Measurements from ENCODE around the gene NEK6.
A peak's percentile ranks its signal among the peaks of the same experiment; 100 is the strongest.

Gene NEK6

DNA sequence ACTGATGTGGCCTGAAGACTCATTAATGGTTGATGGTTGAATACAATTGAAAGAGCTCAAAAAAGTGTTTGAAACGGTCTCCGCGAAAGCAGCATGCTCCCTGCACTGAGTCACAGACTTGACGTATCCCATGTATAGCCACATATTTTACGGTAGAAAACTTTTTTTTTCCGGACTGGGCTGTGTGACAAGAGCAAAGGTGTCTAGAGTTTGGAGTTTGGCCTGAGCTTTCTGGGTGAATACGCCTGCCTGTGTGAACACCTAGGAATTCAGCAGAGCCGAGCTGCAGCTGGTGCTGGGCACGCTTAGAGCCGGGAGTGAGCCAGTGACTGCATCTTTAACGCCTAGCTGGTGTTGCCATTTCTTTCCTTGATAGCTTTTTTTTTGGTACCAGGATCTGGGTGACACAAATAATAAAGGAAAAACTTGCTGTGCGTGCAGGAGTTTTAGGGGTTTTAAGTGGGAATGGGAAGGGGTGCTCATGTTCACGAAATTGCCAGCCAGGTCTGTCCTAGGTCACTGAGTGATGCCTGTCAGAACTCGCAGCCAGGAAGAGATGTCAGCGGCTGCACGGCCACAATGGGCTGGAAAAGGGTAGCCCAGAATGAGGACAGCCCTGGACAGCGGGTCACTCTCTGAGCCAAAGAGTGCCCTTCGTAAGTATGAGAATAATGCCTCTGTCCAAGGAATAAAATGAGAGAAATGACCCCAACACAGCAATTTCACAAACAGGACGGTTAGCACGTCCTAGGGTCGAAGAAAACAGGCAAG is 105.8 kb downstream of the NEK6 start:
- 93 to 95% methylated on average over 21 of the region's 21 CpGs for WGBS, 2 experiments
- H3K9me3 ChIP-seq (ENCODE audit: control insufficient read depth, low read length) = no peaks in the 10 kb centered on the region
- H3K27ac ChIP-seq (ENCODE audit: insufficient read depth, low read depth, low read length, poor library complexity, severe bottlenecking) = no peak overlapping the region
- H3K36me3 ChIP-seq (ENCODE audit: control insufficient read depth, insufficient read depth, low read length) = no peaks in the 10 kb centered on the region
- no peak overlapping the region for H3K4me3 ChIP-seq (ENCODE audit: insufficient read depth, low read depth, low read length)
- no peaks in the 10 kb centered on the region for H3K27me3 ChIP-seq (ENCODE audit: control insufficient read depth, insufficient read depth, low read length, poor library complexity, severe bottlenecking)
- no peaks in the 10 kb centered on the region for H3K4me1 ChIP-seq (ENCODE audit: control insufficient read depth, insufficient read depth, low read length)

DNA sequence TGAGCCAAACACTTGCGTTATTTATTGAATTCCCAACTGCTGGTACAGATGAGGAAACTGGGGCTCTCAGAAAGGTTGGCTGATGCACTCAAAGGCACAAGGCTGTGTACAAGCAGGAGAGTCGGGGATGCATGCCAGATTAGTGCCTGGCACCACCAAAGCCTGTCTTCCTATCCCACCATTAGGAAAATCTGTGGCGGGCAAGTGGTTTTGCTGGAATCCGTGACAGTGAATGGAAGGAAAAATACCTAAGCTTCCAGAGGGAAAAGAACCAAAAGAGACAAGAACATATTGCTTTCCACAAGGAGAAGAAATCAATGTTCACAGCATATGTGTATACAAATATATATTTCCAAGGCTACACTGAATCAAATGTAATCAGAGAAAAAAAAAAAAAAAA is 106.4 kb downstream of the NEK6 start:
- no peak overlapping the region for H3K4me3 ChIP-seq (ENCODE audit: insufficient read depth, low read depth, low read length)
- 87 to 99% methylated on average over 4 of the region's 4 CpGs for WGBS, 2 experiments
- H3K27ac ChIP-seq (ENCODE audit: insufficient read depth, low read depth, low read length, poor library complexity, severe bottlenecking) = no peak overlapping the region
- H3K4me1 ChIP-seq (ENCODE audit: control insufficient read depth, insufficient read depth, low read length) = no peaks in the 10 kb centered on the region
- H3K36me3 ChIP-seq (ENCODE audit: control insufficient read depth, insufficient read depth, low read length) = no peaks in the 10 kb centered on the region
- H3K9me3 ChIP-seq (ENCODE audit: control insufficient read depth, low read length) = no peaks in the 10 kb centered on the region
- H3K27me3 ChIP-seq (ENCODE audit: control insufficient read depth, insufficient read depth, low read length, poor library complexity, severe bottlenecking) = no peaks in the 10 kb centered on the region

DNA sequence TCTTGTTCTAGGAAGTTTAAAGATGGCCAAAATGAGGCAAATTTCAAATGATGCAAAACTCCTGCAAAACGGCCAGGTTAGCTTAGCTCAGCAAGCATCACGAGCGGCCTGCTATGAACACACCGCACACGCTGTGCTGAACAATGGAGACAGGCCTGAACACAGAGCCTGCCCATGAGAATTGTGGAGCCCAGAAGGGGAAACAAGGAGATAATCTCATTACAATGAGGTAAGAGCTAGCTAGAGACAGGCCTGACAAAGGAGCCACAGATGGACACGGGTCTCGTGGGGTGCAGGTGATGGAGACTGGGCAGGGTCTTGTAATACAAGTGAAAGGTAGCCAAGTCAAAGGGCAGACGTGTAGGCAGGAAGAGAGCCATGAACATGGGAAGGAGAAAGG is 107.3 kb downstream of the NEK6 start:
- Histone ChIP-seq H3K27me3 (ENCODE audit: control insufficient read depth, insufficient read depth, low read length, poor library complexity, severe bottlenecking) (no peaks in the 10 kb centered on the region), H3K9me3 (ENCODE audit: control insufficient read depth, low read length) (no peaks in the 10 kb centered on the region), H3K36me3 (ENCODE audit: control insufficient read depth, insufficient read depth, low read length) (no peaks in the 10 kb centered on the region), H3K27ac (ENCODE audit: insufficient read depth, low read depth, low read length, poor library complexity, severe bottlenecking) (peak overlapping the region; percentile 11), H3K4me3 (ENCODE audit: insufficient read depth, low read depth, low read length) (no peak overlapping the region), H3K4me1 (ENCODE audit: control insufficient read depth, insufficient read depth, low read length) (no peaks in the 10 kb centered on the region)
- 84 to 85% methylated on average over 8 of the region's 8 CpGs for WGBS, 2 experiments

DNA sequence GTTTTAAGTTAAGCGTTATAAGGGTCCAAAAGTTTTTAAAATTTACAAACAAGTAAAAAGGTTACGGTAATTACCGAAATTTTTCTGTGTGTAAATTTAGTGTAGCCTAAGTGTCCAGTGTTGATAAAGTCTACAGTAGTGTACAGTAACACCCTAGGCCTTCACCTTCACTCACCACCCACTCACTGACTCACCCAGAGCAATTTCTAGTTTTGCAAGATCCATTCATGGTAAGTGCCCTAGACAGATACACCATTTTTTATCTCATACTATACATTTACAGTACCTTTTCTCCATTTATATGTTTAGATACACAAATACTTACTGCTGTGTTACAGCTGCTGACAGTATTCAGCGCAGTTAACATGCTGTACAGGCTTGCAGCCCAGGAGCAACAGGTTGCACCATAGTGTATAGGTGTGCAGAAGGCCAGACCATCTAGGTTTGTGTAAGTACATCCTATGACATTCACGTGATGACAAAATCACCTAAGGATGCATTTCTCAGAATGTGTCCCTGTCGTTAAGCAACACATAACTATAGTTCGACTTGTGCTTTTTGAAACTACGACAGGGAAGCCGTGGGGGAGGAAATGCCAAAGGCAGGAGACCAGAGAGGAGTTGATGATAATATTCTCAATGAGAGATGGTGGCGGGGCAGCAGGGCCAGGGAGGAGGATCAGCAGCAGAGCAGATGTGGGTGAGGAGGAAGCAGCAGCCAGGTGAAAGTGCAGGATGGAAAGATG is 108.9 kb downstream of the NEK6 start:
- 96 to 97% methylated on average over 10 of the region's 10 CpGs for WGBS, 2 experiments
- no peaks in the 10 kb centered on the region for H3K9me3 ChIP-seq (ENCODE audit: control insufficient read depth, low read length)
- H3K36me3 ChIP-seq (ENCODE audit: control insufficient read depth, insufficient read depth, low read length) = no peaks in the 10 kb centered on the region
- no peak overlapping the region for H3K27ac ChIP-seq (ENCODE audit: insufficient read depth, low read depth, low read length, poor library complexity, severe bottlenecking)
- H3K27me3 ChIP-seq (ENCODE audit: control insufficient read depth, insufficient read depth, low read length, poor library complexity, severe bottlenecking) = no peaks in the 10 kb centered on the region
- H3K4me3 ChIP-seq (ENCODE audit: insufficient read depth, low read depth, low read length) = no peak overlapping the region
- H3K4me1 ChIP-seq (ENCODE audit: control insufficient read depth, insufficient read depth, low read length) = no peaks in the 10 kb centered on the region

DNA sequence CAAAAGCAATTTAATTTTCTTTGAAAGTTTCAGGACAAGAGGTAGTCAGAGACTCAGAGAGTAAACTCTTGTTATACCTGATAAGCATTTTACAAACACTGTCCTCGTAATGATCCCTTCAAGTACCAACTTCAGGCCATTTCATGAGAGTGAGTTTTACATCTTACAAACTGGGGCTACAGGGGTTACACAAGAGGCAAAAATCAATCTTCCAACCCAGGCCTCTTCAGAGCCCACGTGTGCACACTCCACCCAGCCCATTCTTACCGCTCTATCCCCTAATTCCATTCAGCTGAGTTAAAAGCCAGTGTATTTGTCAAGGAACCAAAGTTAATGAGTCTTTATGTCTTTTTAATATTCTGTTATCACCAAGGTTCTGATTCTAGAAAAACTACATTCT is 110.9 kb downstream of the NEK6 start:
- WGBS, 2 experiments = 85 to 88% methylated on average over 2 to 3 of the region's 3 CpGs
- H3K36me3 ChIP-seq (ENCODE audit: control insufficient read depth, insufficient read depth, low read length) = no peaks in the 10 kb centered on the region
- no peaks in the 10 kb centered on the region for H3K4me1 ChIP-seq (ENCODE audit: control insufficient read depth, insufficient read depth, low read length)
- no peak overlapping the region for H3K4me3 ChIP-seq (ENCODE audit: insufficient read depth, low read depth, low read length)
- H3K27ac ChIP-seq (ENCODE audit: insufficient read depth, low read depth, low read length, poor library complexity, severe bottlenecking) = no peak overlapping the region
- H3K9me3 ChIP-seq (ENCODE audit: control insufficient read depth, low read length) = no peaks in the 10 kb centered on the region
- no peaks in the 10 kb centered on the region for H3K27me3 ChIP-seq (ENCODE audit: control insufficient read depth, insufficient read depth, low read length, poor library complexity, severe bottlenecking)

DNA sequence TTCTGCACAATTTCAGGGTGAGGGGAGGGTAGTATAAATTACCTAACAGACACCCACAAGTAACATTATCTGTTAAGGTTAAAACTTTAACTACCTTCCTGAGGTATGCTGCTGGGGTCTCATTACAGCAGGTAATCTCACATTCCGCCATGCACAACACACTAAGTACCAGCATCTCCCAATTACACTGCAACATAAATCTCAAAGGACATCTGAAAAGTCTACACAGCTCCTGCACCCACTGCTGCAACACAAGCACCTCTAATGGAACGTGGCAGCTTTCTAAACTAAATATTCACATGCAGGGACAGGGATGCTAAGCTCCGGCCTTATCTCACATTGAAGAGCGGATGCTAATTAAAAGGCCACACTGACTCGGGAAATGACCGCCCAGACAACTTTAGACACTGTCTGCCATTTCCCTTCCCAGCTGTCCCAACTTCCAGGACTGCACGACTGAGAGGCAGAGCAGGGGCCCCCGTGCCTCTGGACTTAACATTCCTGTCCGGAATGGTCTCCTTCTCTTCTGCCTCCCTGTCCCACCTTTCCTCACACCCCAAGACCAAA is 111.6 kb downstream of the NEK6 start:
- whole genome bisulfite sequencing, 2 experiments = 88 to 92% methylated on average over 9 of the region's 9 CpGs
- Histone ChIP-seq H3K27me3 (ENCODE audit: control insufficient read depth, insufficient read depth, low read length, poor library complexity, severe bottlenecking) (no peaks in the 10 kb centered on the region), H3K36me3 (ENCODE audit: control insufficient read depth, insufficient read depth, low read length) (no peaks in the 10 kb centered on the region), H3K27ac (ENCODE audit: insufficient read depth, low read depth, low read length, poor library complexity, severe bottlenecking) (peak overlapping the region; percentile 16), H3K4me3 (ENCODE audit: insufficient read depth, low read depth, low read length) (no peak overlapping the region), H3K4me1 (ENCODE audit: control insufficient read depth, insufficient read depth, low read length) (no peaks in the 10 kb centered on the region), H3K9me3 (ENCODE audit: control insufficient read depth, low read length) (no peaks in the 10 kb centered on the region)

DNA sequence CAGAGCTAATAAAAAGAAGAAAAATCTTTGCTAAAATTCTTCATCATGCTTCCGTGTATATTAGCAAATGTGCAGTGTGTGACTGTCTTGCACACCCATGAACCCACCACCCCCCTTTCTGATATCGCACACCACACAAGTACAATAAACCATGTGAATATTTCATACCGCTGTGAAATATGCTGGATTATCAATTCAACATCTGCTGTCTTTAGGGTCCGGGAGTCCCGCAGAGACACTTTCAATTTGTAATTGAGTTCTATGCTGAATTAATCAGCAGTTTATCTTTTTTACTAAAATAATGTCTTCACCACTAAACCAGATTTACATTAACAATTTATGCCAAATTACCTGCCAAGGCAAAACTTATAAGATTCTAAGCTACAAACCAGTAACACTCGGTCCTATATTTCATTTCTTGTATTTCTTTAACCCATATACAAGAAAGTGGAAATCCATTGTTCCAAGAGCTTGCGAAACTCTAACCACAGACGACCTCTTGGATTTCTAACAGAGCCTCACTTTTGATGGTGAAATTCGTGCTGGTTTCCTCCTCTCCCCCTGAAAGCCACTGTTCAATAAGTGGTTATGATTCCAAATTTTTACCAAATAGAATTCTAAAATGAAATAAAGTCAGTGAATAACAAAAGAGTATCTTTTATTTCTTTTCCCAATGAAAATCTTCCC is 113.3 kb downstream of the NEK6 start:
- no peaks in the 10 kb centered on the region for H3K4me1 ChIP-seq (ENCODE audit: control insufficient read depth, insufficient read depth, low read length)
- no peaks in the 10 kb centered on the region for H3K27me3 ChIP-seq (ENCODE audit: control insufficient read depth, insufficient read depth, low read length, poor library complexity, severe bottlenecking)
- WGBS, 2 experiments = 86 to 92% methylated on average over 9 of the region's 9 CpGs
- H3K9me3 ChIP-seq (ENCODE audit: control insufficient read depth, low read length) = no peaks in the 10 kb centered on the region
- H3K36me3 ChIP-seq (ENCODE audit: control insufficient read depth, insufficient read depth, low read length) = peaks cover 10% of the 10 kb centered on the region
- H3K4me3 ChIP-seq (ENCODE audit: insufficient read depth, low read depth, low read length) = no peak overlapping the region
- H3K27ac ChIP-seq (ENCODE audit: insufficient read depth, low read depth, low read length, poor library complexity, severe bottlenecking) = no peak overlapping the region

DNA sequence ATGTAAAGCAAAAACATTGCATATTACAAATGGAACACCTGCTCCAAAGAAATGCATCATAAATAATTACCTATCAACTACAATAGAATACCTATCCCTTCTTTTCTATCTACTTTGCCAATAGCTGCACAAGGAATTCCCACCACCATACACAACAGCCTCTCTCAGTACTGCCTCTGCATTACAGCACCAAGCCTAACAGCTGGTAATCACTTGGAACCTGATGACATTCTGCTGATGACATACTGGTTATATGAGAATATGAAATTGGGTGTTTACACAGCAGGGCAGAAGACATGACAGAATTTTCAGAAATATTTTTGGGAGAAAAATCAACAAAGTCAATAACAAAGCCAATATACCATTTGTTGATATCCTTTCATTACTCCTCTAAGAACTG is 114.3 kb downstream of the NEK6 start:
- no peak overlapping the region for H3K4me3 ChIP-seq (ENCODE audit: insufficient read depth, low read depth, low read length)
- H3K27ac ChIP-seq (ENCODE audit: insufficient read depth, low read depth, low read length, poor library complexity, severe bottlenecking) = no peak overlapping the region
- no peaks in the 10 kb centered on the region for H3K27me3 ChIP-seq (ENCODE audit: control insufficient read depth, insufficient read depth, low read length, poor library complexity, severe bottlenecking)
- no peaks in the 10 kb centered on the region for H3K4me1 ChIP-seq (ENCODE audit: control insufficient read depth, insufficient read depth, low read length)
- peaks cover 12% of the 10 kb centered on the region for H3K36me3 ChIP-seq (ENCODE audit: control insufficient read depth, insufficient read depth, low read length)
- H3K9me3 ChIP-seq (ENCODE audit: control insufficient read depth, low read length) = no peaks in the 10 kb centered on the region

DNA sequence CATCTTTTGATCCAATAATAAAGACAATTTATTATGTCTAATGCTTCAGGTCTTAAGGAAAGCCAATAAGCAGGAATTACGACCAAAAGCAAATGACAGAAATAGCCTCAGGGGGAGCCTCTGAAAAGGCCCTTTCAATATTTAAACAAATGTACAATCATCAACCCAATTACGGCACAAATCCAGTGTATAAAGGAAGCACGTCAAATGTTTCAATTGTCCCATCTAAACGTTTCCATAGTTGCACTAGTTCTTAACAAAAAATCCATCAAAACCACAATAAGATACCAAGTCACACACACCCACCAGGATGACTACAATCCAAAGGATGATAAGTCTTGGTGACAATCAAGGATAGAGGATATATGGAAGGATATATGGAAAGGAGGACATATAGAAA is 115.6 kb downstream of the NEK6 start:
- Histone ChIP-seq H3K27ac (ENCODE audit: insufficient read depth, low read depth, low read length, poor library complexity, severe bottlenecking) (no peak overlapping the region), H3K9me3 (ENCODE audit: control insufficient read depth, low read length) (no peaks in the 10 kb centered on the region), H3K4me3 (ENCODE audit: insufficient read depth, low read depth, low read length) (no peak overlapping the region), H3K4me1 (ENCODE audit: control insufficient read depth, insufficient read depth, low read length) (no peaks in the 10 kb centered on the region), H3K27me3 (ENCODE audit: control insufficient read depth, insufficient read depth, low read length, poor library complexity, severe bottlenecking) (no peaks in the 10 kb centered on the region), H3K36me3 (ENCODE audit: control insufficient read depth, insufficient read depth, low read length) (peaks cover 12% of the 10 kb centered on the region)
- 91 to 94% methylated on average over 4 of the region's 4 CpGs for WGBS, 2 experiments

DNA sequence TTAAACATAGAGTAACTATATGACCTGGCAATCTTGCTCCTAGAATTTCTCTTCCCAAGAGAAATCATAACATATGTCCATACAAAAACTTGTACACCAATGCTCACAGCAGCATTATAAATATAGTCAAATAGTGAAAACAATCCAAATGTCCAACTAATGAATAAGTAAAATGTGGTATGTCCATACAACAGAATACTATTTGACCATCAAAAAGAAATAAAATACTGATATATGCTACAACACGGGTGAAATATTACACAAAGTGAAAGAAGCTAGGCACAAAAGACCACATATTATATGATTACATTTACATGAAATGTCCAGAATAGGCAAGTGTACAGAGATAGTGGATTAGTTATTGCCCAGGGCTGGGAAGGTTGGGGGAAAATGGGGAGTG is 116.1 kb downstream of the NEK6 start:
- H3K36me3 ChIP-seq (ENCODE audit: control insufficient read depth, insufficient read depth, low read length) = peaks cover 12% of the 10 kb centered on the region
- H3K4me3 ChIP-seq (ENCODE audit: insufficient read depth, low read depth, low read length) = no peak overlapping the region
- H3K27ac ChIP-seq (ENCODE audit: insufficient read depth, low read depth, low read length, poor library complexity, severe bottlenecking) = no peak overlapping the region
- H3K4me1 ChIP-seq (ENCODE audit: control insufficient read depth, insufficient read depth, low read length) = no peaks in the 10 kb centered on the region
- WGBS, 2 experiments = 100% methylated on average over 1 of the region's 1 CpG; no CpG with 5 or more reads in 1 of the 2 experiments
- no peaks in the 10 kb centered on the region for H3K27me3 ChIP-seq (ENCODE audit: control insufficient read depth, insufficient read depth, low read length, poor library complexity, severe bottlenecking)
- no peaks in the 10 kb centered on the region for H3K9me3 ChIP-seq (ENCODE audit: control insufficient read depth, low read length)

All from ectodermal cell (in vitro differentiated cells).